ELF-1 (cell line): Measurements from ENCODE around the gene PRR36.
"Not testable (repeated sequence)": the region's sequence is repeated elsewhere in the genome, so short reads cannot be mapped to it uniquely, and the experiment has no call there.

ENCODE experiments used
- DNase-seq: peaks from one replicate; pipeline ENCODE4 v3.0.0-alpha.2; 2016; ENCODE audit warnings: low read depth, low spot score

The PRR36 gene

DNA sequence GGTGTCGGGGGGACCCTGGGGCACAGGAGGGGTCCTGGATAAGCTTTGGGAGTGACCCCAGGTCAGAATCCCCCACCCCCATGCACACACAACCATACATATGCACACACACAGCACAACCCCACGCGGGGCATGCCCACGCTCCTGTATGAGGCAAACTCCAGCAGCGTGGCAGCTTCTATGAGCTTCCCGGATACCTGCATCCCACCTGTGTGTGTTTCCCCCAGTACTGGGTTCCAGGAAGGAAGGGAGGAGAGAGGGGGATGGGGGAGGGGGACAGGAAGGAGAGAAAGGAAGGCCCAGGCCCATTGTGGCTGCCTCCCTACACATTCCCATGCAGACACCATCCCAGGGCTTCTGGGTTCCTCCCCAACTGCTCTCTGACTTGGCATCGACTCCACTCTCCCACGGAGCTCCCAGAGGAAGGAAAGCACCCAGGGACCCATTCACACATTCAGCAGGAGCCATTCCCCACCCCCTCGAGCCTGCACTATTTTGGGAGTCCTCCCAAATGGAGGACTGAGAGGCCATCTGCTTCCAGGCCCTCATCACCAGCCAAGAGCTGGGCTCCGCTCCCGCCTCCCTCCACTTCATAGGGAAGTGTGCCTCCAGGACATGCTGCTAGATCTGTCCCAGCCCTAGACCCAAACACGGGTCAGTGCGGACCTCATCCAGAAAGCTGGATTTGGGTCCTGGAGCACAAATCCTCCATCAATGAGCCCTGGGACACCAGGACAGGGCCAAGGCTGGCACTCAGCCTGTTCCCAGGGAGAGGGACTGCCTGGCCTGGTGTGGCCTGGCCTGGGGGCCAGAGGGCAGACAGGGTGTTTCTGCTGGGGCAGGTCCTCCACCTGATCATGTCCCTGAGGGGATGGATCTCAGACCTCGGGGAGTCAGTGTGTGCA is 13.2 kb downstream of the PRR36 start:
- no peak for DNase-seq

GRCh38 chr19:7859831-7860713 is 14.1 kb downstream of the PRR36 start:
- DNase-seq: no peak

DNA sequence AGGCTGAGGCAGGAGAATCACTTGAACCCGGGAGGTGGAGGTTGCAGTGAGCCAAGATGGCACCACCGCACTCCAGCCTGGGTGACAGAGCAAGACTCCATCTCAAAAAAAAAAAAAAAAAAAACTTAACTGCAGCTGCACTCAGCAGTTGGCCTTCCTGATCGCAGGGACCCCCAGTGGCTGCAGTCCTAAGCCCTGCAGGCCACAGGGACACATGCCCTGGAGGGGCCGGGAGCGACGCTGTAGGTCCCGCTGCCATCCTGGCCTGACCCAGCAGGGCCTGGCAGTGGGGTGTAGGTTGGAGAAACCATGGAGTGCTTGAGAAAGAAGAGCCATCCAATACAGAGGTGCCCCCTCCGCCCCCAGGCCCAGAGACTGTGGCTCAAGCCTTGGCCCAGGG is 15.1 kb downstream of the PRR36 start:
- not testable (repeated sequence) for DNase-seq

DNA sequence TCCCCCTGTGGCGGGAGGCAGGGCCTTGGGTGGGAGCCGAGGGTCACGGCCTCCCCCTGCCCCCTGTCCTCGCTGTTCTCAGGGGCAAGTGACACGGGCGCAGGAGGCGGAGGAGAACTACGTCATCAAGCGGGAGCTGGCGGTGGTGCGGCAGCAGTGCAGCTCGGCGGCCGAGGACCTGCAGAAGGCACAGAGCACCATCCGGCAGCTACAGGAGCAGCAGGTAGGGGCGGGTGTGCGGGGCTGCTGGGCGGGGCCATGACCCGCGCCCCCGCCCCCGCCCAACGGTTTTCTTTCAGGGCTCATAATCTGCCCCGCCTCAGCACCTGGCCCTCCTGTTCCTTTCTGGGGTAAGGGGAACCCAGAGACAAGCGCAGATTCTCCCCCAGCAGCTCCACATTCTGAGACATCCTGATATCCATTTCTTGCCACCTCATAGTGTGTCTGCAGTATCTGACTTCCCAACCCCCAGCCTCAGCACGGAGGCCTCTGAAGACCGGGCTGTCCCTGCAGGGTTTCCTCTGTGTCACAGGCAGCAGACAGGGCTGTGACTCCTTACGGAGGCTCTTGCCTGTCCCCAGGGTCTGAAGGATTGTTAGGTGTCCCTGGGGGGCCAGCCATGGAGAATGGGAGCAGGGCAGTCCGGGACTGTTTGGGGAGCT is 15.9 kb downstream of the PRR36 start:
- peak; percentile 85 for DNase-seq

DNA sequence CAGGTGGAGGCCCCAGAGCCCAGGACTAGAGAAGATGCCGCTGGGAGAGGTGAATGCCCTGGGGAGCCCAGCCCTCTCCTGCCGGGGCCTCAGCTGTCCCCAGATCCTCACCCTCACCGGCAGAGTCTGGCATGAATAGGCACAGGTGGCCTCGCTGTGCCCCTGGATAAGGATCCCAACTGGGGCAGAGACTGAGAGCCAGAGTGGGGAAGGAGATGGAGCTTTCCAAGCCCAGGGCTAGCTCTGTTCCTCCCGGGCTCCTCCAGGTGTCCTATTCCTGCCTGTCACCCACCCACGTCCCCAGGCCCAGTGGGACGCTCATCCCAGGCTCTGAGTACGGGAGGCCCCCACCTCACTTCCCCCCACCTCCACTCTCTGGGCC is 16.5 kb downstream of the PRR36 start:
- DNase-seq: no peak

- no peak for DNase-seq
These were observed 17.2 kb downstream of the PRR36 start for GRCh38 chr19:7856679-7857663.

DNA sequence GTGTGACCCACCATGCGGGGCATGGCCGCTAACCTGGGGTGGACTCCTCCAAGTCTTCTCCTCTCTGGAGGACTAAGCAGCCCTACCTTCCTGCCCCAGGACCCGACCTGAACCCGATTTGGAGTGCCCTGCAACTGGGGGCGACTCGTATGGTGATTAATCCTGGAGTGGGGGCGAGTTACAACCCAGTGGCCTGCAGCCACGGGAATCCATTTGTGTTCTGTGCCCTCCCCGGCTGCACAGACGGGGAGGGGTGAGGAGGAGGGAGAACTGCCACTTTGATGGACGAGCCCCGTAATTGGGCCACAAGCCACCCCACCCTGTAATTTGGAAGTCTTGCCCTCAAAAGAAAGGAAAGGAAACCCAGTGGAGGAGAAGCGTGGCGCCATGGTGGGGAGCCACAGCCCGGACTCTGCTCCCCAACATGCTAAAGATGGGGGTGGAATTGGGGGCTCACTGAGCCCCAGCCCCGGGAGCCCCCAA is 18.0 kb downstream of the PRR36 start:
- DNase-seq: peak; percentile 15

DNA sequence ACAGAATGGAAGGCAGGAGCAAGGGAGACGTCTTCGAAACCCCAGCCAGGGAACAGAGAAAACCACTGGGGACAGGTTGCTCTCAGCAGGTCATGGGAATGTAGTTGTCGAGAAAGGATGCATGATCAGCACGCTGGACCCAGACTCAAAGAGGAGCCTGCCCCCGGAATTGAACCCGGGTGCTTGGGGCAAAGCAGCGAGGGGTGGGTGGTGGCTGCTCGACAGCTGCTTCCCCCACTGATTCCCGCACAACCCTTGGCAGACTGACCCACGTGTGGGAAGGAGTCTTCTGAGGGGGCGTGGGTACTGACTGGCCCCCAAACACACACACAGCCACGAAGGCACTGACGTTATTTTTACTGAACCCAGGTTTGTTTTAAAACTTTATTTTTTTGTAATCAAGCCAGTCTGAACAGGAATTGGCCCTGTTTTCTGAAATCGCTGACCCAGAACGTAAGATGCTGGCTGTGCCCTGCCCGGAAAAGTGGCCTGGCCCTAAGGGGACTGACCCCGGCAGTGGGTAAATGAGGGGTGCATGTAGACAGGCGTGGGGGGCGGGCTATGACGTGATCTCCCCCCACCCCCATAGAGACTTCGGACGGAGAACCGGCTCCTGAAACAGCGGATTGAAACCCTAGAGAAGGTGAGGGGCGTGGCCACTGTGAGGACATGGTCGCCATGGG is 18.6 kb downstream of the PRR36 start:
- no peak for DNase-seq

DNA sequence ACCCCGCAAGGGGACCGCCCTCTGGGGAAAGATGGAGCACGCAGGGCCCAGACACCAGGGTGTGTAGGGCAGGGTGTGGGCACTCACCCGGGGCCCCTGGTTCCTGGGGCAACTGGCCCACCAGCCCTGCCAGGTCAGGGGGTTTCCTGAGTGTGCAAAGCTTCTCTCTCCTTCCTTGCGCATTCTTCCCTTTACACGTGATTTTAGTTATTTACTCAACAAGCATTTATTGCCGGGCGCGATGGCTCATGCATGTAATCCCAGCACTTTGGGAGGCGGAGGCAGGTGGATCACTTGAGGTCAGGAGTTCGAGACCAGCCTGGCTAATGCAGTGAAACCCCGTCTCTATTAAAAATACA is 20.4 kb downstream of the PRR36 start:
- DNase-seq: no peak

- peak; percentile 92 for DNase-seq
These were observed 21.1 kb downstream of the PRR36 start for GRCh38 chr19:7852851-7853769.

GRCh38 chr19:7851623-7852500 is 22.3 kb downstream of the PRR36 start:
- no peak for DNase-seq

- DNase-seq: no peak
These were observed 23.1 kb downstream of the PRR36 start for GRCh38 chr19:7850945-7851622.

DNA sequence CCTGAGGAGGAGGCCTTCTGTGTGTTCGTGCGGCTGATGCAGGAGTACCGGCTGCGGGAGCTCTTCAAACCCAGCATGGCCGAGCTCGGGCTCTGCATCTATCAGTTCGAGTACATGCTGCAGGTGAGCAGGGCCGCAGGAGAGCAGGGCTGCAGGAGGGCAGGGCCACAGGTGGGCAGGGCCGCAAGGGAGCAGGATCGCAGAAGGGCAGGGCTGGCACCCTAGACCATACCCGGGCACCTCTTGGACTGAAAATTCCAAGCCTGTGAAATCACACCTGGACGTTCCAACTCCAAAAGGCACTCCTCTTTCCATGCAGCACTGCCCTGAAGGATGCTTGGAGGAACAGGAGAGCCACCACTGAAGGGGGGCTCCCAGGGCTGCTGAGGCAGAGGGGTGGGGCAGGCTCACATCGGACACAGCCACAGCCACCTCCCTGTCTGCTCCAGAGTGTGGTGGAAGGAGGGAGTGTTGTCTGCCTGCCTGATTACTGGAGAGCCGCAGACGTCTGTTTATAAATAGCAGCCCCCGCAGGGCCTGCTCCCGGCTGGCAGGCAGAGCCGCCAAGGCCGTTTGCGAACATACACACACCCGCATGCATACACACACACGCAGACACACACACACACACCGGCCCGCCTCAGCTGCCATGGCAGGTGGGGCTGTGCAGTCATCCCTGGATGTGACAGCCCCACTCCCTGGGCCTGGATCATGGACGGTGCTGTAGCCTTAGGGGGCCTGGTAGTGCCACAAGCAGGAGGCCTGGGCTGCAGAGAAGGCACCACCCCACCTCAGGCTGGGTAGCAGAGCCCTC is 24.0 kb downstream of the PRR36 start:
- DNase-seq: no peak

GRCh38 chr19:7849631-7849999 is 24.6 kb downstream of the PRR36 start:
- no peak for DNase-seq

- DNase-seq: no peak
These were observed 25.3 kb downstream of the PRR36 start for GRCh38 chr19:7848779-7849457.

GRCh38 chr19:7847664-7848063 is 26.5 kb downstream of the PRR36 start:
- DNase-seq: no peak
